ENCODE measurements around the gene SFSWAP.

DNA sequence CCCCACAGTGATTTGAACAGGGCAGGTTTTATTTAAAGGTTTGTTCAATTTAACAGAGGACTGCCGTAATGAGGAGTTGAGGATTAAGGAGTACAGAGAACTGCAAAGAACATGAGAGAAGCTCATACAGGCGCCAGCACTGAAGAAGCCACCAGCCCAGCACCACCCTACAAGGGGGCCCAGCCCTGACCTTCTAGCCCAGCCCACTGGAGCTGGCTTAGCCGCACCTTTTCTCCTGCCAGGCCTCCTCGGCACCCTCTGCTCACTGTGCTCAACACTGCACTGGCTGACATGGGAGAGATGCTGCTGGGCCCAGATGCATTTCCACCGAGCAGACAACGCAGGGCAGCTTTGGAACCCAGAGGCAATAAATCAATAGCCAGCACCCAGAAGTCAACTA lies 36.5 kb upstream of the SFSWAP start:
- TF ChIP-seq EP300 (IDR thresholded peaks at IDR 0.05) (no peak), POLR2AphosphoS5 (IDR thresholded peaks at IDR 0.05) (no peak)
- TF ChIP-seq, protein P1, sequence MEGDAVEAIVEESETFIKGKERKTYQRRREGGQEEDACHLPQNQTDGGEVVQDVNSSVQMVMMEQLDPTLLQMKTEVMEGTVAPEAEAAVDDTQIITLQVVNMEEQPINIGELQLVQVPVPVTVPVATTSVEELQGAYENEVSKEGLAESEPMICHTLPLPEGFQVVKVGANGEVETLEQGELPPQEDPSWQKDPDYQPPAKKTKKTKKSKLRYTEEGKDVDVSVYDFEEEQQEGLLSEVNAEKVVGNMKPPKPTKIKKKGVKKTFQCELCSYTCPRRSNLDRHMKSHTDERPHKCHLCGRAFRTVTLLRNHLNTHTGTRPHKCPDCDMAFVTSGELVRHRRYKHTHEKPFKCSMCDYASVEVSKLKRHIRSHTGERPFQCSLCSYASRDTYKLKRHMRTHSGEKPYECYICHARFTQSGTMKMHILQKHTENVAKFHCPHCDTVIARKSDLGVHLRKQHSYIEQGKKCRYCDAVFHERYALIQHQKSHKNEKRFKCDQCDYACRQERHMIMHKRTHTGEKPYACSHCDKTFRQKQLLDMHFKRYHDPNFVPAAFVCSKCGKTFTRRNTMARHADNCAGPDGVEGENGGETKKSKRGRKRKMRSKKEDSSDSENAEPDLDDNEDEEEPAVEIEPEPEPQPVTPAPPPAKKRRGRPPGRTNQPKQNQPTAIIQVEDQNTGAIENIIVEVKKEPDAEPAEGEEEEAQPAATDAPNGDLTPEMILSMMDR (IDR thresholded peaks at IDR 0.05): no peak

All from sigmoid colon (tissue), 4 donors.